B cell (primary cell): ENCODE data around the gene ACTBL2. TPM values are rescaled to one million over a fixed set of nuclear protein-coding genes. Genes with fewer than 3 reads are reported as not detected.

ENCODE experiments used
- ATAC-seq: fragments of 200-7000 bp; cut with Tn5 transposase; one replicate; pipeline ENCODE4 v1.10.0; 2021; ENCODE audit warnings: low read depth, mild to moderate bottlenecking, moderate number of reproducible peaks, moderate library complexity
- CTCF ChIA-PET: fragments of 350-600 bp; sonication (Branson Sonifier 250); formaldehyde crosslinking; loops from one replicate; lab custom pipeline; 2021; ENCODE audit warnings: antibody characterized with exemption, inconsistent platforms; lab: Charles Lee
- POLR2A ChIA-PET: fragments of 350-600 bp; sonication (Branson Sonifier 250); formaldehyde crosslinking; loops from one replicate; lab custom pipeline; 2021; ENCODE audit warnings: antibody characterized with exemption; lab: Charles Lee
- DNase-seq: peaks from one replicate; pipeline ENCODE4 v3.0.0; 2013
- H2AFZ ChIP-seq: 2 replicates; pipeline ENCODE4 v1.6.1; 2012; ENCODE audit warnings: mild to moderate bottlenecking, low read depth, low read length; ENCODE audit not compliant: insufficient read depth, poor library complexity, severe bottlenecking
- H3K27ac ChIP-seq, 2 donors: 1 replicate in 1 of 2; 2 replicates in 1 of 2; pipeline ENCODE4 v1.5.1; 2012 to 2013; ENCODE audit warnings: low read length in 2 of 2, mild to moderate bottlenecking in 2 of 2, moderate library complexity in 1 of 2
- H3K27me3 ChIP-seq, 4 experiments: fragments of 200-600 bp in 1 of 4; sonication (generic) in 1 of 4; replicated peaks in 1 of 4; 1 replicate in 2 of 4; 2 replicates in 2 of 4; pipeline versions ENCODE4 v1.6.1 to v1.7.0; 2013 to 2016; ENCODE audit warnings: low read length in 3 of 4, mild to moderate bottlenecking in 2 of 4, mixed read lengths in 1 of 4, moderate library complexity in 1 of 4; ENCODE audit not compliant: insufficient read depth in 4 of 4, control insufficient read depth in 3 of 4; ENCODE audit errors: control extremely low read depth in 1 of 4
- H3K36me3 ChIP-seq, 2 experiments: replicated peaks in 1 of 2; 1 replicate in 1 of 2; 2 replicates in 1 of 2; pipeline versions ENCODE4 v1.6.1 to v1.7.1; 2013; ENCODE audit warnings: low read length in 1 of 2; ENCODE audit not compliant: insufficient read depth in 2 of 2, control insufficient read depth in 1 of 2; ENCODE audit errors: control extremely low read depth in 1 of 2, extremely low read depth in 1 of 2
- H3K4me1 ChIP-seq, 2 donors: fragments of 200-600 bp in 1 of 2; sonication (generic) in 1 of 2; 1 replicate in 1 of 2; 2 replicates in 1 of 2; pipeline versions ENCODE4 v1.5.1 to v1.6.1; 2013 to 2017; ENCODE audit warnings: low read length in 2 of 2; ENCODE audit not compliant: control insufficient read depth in 2 of 2, insufficient read depth in 2 of 2
- H3K4me2 ChIP-seq: replicated peaks from 2 replicates; pipeline ENCODE3; 2012; ENCODE audit warnings: mild to moderate bottlenecking, low read depth, low read length; ENCODE audit not compliant: poor library complexity, severe bottlenecking
- H3K4me3 ChIP-seq, 5 experiments: fragments of 200-600 bp in 1 of 5; sonication (generic) in 1 of 5; 1 replicate in 3 of 5; 2 replicates in 2 of 5; pipeline versions ENCODE4 v1.5.1 to v1.7.0; 2011 to 2016; ENCODE audit warnings: low read length in 4 of 5, mild to moderate bottlenecking in 4 of 5, low read depth in 2 of 5, control low read depth in 1 of 5, moderate library complexity in 1 of 5; ENCODE audit not compliant: insufficient read depth in 1 of 5; ENCODE audit errors: control extremely low read depth in 1 of 5, extremely low read depth in 1 of 5
- H3K79me2 ChIP-seq: fragments of 200-600 bp; sonication (generic); one replicate; pipeline ENCODE4 v1.6.0; 2016; ENCODE audit warnings: low read length; ENCODE audit not compliant: control insufficient read depth, insufficient read depth
- H3K9ac ChIP-seq: fragments of 200-600 bp; sonication (generic); 2 replicates; pipeline ENCODE4 v1.6.1; 2017; ENCODE audit warnings: mild to moderate bottlenecking, low read length, moderate library complexity
- H3K9me3 ChIP-seq, 3 donors: one replicate each; pipeline versions ENCODE4 v1.6.1 to v1.7.1; 2013; ENCODE audit warnings: low read length in 2 of 3; ENCODE audit not compliant: control insufficient read depth in 2 of 3, insufficient read depth in 1 of 3; ENCODE audit errors: control extremely low read depth in 1 of 3
- H4K20me1 ChIP-seq: 2 replicates; pipeline ENCODE4 v1.6.0; 2012; ENCODE audit warnings: mild to moderate bottlenecking, low read length; ENCODE audit not compliant: insufficient read depth, control insufficient read depth, poor library complexity, severe bottlenecking
- H3K27ac Mint-ChIP-seq: one replicate; pipeline ENCODE4 v1.8.0; 2021; ENCODE audit warnings: mixed read lengths
- H3K27me3 Mint-ChIP-seq: one replicate; pipeline ENCODE4 v1.8.0; 2021; ENCODE audit warnings: mixed read lengths
- H3K4me1 Mint-ChIP-seq: one replicate; pipeline ENCODE4 v1.8.0; 2021; ENCODE audit warnings: mixed read lengths
- H3K4me3 Mint-ChIP-seq: one replicate; pipeline ENCODE4 v1.8.0; 2021; ENCODE audit warnings: mixed read lengths
- H3K9me3 Mint-ChIP-seq: one replicate; pipeline ENCODE4 v1.8.0; 2022; ENCODE audit warnings: mixed read lengths; ENCODE audit not compliant: insufficient read depth
- EZH2 ChIP-seq: IDR thresholded peaks from 2 replicates; pipeline ENCODE4 v1.6.1; 2012; ENCODE audit warnings: borderline replicate concordance, low read depth, mild to moderate bottlenecking, moderate library complexity, low read length; ENCODE audit not compliant: insufficient read depth, poor library complexity, severe bottlenecking
- WGBS: methylation state at CpG from one replicate; pipeline ENCODE4 v1.1.5; 2013; ENCODE audit warnings: missing lambda C conversion rate; ENCODE audit not compliant: insufficient coverage; 5-methylcytosine and 5-hydroxymethylcytosine counted together
- intact Hi-C: fragments of 100-400 bp; cut with micrococcal nuclease; formaldehyde crosslinking; loops from one replicate; pipeline ENCODE4 v1.10.0; 2022
- polyA minus RNA-seq: library from RNA; depleted of rRNA, polyadenylated mRNA; stranded (reverse); fragments of >200 nt; gene quantifications from 2 replicates; pipeline ENCODE4 v1.2.3, GENCODE V29; 2012
- polyA plus RNA-seq: library from polyadenylated mRNA; depleted of rRNA; stranded (reverse); fragments of >200 nt; gene quantifications from 2 replicates; pipeline ENCODE4 v1.2.3, GENCODE V29; 2012
- total RNA-seq, 2 donors: library from RNA; stranded (reverse); fragments of 120-200 nt in 1 of 2; gene quantifications; 1 replicate in 1 of 2; 2 replicates in 1 of 2; pipeline versions ENCODE4 v1.2.3 to v1.2.4, GENCODE V29; 2013 to 2022
- TF ChIP-seq, protein P1 (sequence below): fragments of 200-600 bp; IDR thresholded peaks from one replicate; pipeline ENCODE4 v1.8.0; 2022; ENCODE audit warnings: antibody characterized with exemption, mild to moderate bottlenecking

Gene ACTBL2
- total RNA-seq (not detected in 2 replicates), polyA plus RNA-seq (not detected in 2 replicates), polyA minus RNA-seq (not detected in 2 replicates)
- not detected for total RNA-seq (2013)

DNA sequence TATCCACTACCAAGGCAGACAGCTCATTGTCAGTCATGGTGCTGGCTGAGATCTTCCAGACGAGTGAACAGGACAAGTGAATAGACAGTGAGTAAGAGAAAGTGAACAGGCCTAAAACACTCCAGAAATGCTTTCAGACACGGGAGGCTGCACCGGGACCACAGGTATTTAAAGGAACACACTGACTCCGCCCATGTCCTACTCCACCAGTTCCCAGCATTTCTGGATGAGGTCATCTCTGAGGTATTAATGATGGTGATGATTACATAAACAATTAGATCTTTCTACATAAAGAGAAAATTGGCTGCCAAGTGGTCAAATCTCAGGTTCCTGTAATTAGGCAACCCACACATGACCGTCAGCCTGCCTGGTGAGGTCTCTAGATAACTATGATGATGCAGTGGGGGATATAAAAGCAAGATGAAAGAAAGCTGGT, at the start of gene ACTBL2:
Gene ACTBL2, minus strand, starts transcription at position 141 of the 436 bp plus-strand sequence. Its CDS starts 104 bp downstream, at position 37.
- no peak within 1 kb of the TSS for H3K4me2 ChIP-seq
- Mint-ChIP-seq H3K27me3 (peaks cover 2% of the 10 kb centered on the region), H3K4me1 (no peaks in the 10 kb centered on the region), H3K4me3 (no peak within 1 kb of the TSS), H3K27ac (no peak within 1 kb of the TSS), H3K9me3 (no peaks in the 10 kb centered on the region)
- H3K27ac ChIP-seq: no peak within 1 kb of the TSS
- ATAC-seq: no peak
- no peaks in the 10 kb centered on the region for H3K9me3 ChIP-seq
- no peak for DNase-seq
- no peak within 1 kb of the TSS for H2AFZ ChIP-seq
- H3K4me1 ChIP-seq: no peaks in the 10 kb centered on the region
- no peak within 1 kb of the TSS for H3K9ac ChIP-seq
- CTCF ChIA-PET: no interaction called here
- no peaks in the 10 kb centered on the region for H3K36me3 ChIP-seq
- intact Hi-C loops: no loop called here
- POLR2A ChIA-PET: no interaction called here
- 95% methylated on average over 2 of the region's 5 CpGs for WGBS
- H3K27me3 ChIP-seq: peaks cover 0 to 1% (median 0%) of the 10 kb centered on the region in 4 experiments
- H4K20me1 ChIP-seq: no peaks in the 10 kb centered on the region
- TF ChIP-seq, protein P1, sequence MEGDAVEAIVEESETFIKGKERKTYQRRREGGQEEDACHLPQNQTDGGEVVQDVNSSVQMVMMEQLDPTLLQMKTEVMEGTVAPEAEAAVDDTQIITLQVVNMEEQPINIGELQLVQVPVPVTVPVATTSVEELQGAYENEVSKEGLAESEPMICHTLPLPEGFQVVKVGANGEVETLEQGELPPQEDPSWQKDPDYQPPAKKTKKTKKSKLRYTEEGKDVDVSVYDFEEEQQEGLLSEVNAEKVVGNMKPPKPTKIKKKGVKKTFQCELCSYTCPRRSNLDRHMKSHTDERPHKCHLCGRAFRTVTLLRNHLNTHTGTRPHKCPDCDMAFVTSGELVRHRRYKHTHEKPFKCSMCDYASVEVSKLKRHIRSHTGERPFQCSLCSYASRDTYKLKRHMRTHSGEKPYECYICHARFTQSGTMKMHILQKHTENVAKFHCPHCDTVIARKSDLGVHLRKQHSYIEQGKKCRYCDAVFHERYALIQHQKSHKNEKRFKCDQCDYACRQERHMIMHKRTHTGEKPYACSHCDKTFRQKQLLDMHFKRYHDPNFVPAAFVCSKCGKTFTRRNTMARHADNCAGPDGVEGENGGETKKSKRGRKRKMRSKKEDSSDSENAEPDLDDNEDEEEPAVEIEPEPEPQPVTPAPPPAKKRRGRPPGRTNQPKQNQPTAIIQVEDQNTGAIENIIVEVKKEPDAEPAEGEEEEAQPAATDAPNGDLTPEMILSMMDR: no peak
- no peak for TF ChIP-seq EZH2
- H3K79me2 ChIP-seq: no peaks in the 10 kb centered on the region
- no peak within 1 kb of the TSS for H3K4me3 ChIP-seq

DNA sequence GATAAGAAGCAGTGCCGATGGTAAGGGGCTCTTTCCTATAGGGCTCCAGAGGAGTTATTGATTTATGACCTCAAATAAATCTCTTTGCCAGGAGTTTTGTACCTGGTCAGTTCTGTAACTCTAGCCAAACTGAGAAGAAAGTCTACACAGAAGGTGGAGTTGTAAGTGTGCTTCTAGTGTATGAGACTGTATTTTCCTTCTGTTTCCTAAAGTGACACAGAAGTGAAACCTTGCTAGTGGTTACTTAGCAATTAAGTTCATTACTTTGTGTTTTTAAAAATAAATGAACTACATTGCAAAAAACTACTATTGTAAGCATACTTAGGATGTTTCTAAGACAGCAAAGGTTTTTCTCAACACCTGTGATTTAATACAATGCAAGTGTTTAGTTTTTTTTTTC, 48.7 kb upstream of the ACTBL2 start:
- Histone ChIP-seq H3K9ac (no peak overlapping the region), H3K27me3 (no peaks in the 10 kb centered on the region), H2AFZ (no peak overlapping the region), H4K20me1 (no peaks in the 10 kb centered on the region), H3K4me2 (no peak overlapping the region), H3K36me3 (no peaks in the 10 kb centered on the region), H3K79me2 (no peaks in the 10 kb centered on the region), H3K4me1 (no peaks in the 10 kb centered on the region), H3K9me3 (no peaks in the 10 kb centered on the region), H3K27ac (no peak overlapping the region), H3K4me3 (no peak overlapping the region)
- intact Hi-C loops: no loop called here
- no peak for TF ChIP-seq EZH2
- TF ChIP-seq, protein P1: no peak
- peaks cover 3% of the 10 kb centered on the region for H3K27me3 Mint-ChIP-seq
- DNase-seq (no peak), ATAC-seq (no peak)
- no peak overlapping the region for H3K4me3 Mint-ChIP-seq
- no peaks in the 10 kb centered on the region for H3K4me1 Mint-ChIP-seq
- no peak overlapping the region for H3K27ac Mint-ChIP-seq
- H3K9me3 Mint-ChIP-seq: no peaks in the 10 kb centered on the region
- CTCF ChIA-PET: no interaction called here
- POLR2A ChIA-PET: no interaction called here
- WGBS: 100% methylated on average over 1 of the region's 1 CpG
